Cardiac fibroblast (primary cell): ENCODE measurements around the gene TEFM.

Experiments
- DNase-seq, 2 donors: peaks; one replicate each; pipeline versions ENCODE4 v3.0.0 to v3.0.0-alpha.2; 2010; ENCODE audit warnings: low read depth in 2 of 2
- H3K4me3 ChIP-seq, 2 donors: replicated peaks in 1 of 2; 1 replicate in 1 of 2; 2 replicates in 1 of 2; pipeline ENCODE4 v1.5.1; 2011; ENCODE audit warnings: low read depth in 2 of 2, low read length in 2 of 2, mild to moderate bottlenecking in 2 of 2, moderate library complexity in 1 of 2
- TF ChIP-seq, protein P1 (sequence below): IDR thresholded peaks from one replicate; pipeline ENCODE4 v1.5.1; 2011; ENCODE audit warnings: low read depth, mild to moderate bottlenecking, low read length, inconsistent platforms

TEFM gene

DNA sequence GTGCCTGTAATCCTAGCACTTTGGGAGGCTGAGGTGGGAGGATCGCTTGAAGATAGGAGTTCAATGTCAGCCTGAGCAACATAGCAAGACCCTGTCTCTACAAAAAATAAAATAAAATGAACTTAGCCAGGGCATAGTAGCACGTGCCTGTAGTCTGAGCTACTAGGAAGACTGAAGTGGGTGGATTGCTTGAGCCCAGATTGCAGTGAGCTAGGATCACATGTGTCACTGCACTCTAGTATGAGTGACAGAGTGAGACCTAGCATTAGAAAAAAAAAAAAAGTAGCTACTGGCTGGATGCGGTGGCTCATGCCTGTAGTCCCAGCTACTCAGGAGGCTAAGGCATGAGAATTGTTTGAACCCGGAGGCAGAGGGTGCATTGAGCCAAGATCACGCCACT lies 21.7 kb upstream of the TEFM start:
- TF ChIP-seq, protein P1, sequence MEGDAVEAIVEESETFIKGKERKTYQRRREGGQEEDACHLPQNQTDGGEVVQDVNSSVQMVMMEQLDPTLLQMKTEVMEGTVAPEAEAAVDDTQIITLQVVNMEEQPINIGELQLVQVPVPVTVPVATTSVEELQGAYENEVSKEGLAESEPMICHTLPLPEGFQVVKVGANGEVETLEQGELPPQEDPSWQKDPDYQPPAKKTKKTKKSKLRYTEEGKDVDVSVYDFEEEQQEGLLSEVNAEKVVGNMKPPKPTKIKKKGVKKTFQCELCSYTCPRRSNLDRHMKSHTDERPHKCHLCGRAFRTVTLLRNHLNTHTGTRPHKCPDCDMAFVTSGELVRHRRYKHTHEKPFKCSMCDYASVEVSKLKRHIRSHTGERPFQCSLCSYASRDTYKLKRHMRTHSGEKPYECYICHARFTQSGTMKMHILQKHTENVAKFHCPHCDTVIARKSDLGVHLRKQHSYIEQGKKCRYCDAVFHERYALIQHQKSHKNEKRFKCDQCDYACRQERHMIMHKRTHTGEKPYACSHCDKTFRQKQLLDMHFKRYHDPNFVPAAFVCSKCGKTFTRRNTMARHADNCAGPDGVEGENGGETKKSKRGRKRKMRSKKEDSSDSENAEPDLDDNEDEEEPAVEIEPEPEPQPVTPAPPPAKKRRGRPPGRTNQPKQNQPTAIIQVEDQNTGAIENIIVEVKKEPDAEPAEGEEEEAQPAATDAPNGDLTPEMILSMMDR = no peak
- DNase-seq = no peak
- no peak overlapping the region for H3K4me3 ChIP-seq

DNA sequence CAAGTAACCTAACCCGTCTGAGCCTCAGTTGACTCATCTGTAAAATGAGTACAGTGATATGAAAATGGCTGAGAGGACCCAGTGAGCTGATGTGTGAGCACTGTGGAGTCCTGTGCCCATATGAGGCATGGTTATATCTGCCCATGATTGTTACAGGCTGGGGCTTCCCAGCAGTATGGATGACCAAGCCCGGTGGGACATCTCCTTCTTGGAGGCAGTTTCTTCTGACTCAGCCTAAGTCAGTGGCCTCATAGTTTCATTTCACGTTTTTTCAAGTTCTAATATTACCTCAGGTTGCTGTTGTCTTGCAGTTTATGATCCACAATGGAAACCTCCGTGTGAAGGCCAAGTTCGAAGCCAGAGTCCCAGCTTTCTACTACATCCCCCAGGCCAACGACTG lies 20.5 kb upstream of the TEFM start:
- peak in 1 of 2 donors; percentile 11 for DNase-seq
- TF ChIP-seq, protein P1 = no peak
- H3K4me3 ChIP-seq = no peak overlapping the region

DNA sequence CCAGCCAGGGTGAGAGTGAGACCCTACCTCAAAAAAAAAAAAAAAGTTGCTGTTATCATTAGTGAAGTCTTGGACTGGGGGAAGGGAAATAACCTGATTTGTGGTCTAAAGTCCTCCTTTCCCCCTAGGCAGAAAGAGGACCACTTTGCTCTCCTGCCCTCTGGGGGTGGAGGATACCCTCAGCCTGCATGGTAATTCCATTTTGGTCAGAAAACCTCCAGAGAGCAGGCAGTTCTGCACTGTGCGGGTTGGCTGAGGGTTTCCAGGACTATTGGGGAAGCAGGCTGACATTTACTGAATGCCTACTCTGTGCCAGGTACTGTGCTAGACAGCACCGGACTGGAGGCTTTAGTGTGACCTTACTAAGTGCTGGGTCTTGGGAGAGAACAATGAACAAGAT lies 18.3 kb upstream of the TEFM start:
- TF ChIP-seq, protein P1 = no peak
- DNase-seq = no peak
- H3K4me3 ChIP-seq = no peak overlapping the region

DNA sequence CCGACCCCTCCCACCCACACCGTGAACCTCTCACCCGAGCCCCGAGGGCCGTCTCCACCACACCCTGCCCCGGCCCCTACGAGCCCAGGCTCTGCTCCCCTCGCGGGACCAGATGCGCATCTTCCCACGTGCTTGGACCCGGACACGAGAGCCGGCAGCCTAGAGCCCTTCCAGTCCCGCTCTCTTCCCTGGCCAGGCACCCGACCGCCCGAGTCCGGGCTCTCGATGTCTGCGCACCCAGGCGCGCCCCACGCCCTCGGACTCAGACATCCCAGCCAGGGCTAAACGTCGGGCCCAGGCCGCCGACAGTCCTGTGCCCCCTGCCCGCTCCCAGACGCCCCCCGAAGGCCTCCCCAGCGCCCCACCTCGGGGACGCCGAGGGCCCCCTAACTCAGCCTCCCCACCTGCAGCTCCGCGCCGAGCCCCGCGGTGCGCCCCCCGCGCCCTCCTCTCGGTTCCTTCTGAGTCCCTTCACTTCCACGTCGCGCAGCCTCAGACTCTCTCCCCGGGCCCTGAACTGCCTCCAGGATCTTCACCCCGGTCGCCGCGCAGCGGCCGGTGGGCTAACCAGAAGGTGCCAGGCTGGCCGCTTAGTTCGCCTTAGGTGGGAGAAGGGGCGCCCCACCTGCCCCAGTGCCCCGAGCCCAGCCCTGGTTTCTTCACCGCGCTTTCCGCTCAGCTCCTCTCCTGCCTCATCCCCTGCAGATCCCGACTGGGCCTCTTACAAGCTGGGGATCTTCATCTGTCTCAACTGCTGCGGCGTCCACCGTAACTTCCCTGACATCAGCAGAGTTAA lies 16.4 kb upstream of the TEFM start:
- peak in 1 of 2 donors; percentile 5 for DNase-seq
- TF ChIP-seq, protein P1 = no peak
- H3K4me3 ChIP-seq = peak overlapping the region; percentile 29 to 30

DNA sequence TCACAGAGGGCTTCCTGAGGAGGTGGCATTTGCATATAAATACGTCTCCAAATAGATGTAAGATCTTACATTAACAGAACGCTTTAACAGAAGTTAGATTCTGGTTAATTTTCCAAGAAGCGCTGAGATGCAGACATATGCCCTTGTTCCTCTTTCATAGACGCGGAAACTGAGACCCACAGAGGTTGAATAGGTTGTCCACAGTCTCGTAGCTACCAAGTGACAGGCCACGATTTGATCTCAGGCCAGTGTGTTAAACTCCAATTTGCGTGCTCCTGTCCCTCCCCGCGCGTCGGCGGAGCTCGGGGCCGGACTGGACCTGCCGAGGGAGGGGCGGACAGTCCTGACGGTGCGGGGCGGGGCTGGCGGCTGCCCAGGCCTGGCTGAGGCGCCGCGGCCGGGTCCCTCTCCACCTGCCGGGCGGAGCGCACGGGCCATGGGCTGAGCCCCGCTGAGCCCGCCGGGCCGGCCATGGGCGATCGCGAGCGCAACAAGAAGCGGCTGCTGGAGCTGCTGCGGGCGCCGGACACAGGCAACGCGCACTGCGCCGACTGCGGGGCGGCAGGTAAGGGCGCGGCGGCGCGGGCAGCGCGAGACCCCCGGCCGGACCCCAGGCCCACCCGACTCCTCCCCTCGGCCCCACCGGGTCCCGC lies 15.6 kb upstream of the TEFM start, which contains the start of gene ADAP2:
Gene ADAP2, plus strand, starts transcription at position 402 of the 653 bp plus-strand sequence. Its CDS starts 70 bp downstream, at position 472.
- DNase-seq = no peak
- TF ChIP-seq, protein P1 = no peak
- H3K4me3 ChIP-seq = peak within 1 kb of the TSS; percentile 29 to 30

DNA sequence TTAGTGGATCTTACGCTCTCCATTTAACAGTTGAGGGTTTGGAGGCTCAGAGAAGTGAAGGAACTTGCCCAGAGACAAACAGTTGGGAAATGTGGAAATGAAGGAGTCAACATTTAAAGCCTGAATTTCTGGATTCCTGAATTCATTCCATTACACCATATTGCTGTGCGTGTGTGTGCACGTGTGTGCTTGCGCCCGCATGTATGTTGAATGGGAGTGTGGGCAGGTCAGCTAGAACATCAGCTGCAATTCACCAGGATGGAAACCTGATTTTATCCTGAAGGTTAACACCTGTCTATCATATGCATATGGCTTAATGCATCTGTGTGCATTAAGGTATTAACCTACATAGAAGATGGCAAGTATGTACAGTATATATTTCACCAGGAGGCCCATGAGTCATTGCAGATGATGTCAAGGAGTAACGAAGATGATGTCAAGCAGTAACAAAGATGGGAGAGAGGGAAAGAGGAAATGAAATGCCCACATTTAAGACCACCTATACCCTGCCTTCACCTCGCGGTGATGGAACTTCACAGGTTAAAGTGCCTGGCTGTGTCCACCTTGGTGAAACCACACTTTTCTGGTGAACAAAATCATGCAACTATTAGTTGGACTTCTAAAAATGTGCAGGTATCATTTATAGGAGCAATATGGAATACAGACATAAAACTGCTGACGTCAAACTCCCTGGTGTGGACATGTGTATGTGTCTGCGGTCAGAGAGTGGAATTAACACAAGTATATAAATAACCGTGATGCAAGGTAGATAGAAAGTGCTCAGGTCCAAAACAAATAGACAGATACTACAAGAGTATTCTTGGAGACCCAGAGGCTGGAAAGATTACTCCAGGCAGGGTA lies 14.9 kb upstream of the TEFM start:
- DNase-seq = no peak
- H3K4me3 ChIP-seq = no peak overlapping the region
- TF ChIP-seq, protein P1 = no peak
